Uterine smooth muscle cell (primary cell): Measurements from ENCODE around the gene TMEM120B. TPM values are rescaled to one million over a fixed set of nuclear protein-coding genes. Genes with fewer than 3 reads are reported as not detected.

Source experiments
- total RNA-seq: library from RNA; depleted of rRNA; stranded (reverse); fragments of >200 nt; gene quantifications from 2 replicates; pipeline ENCODE4 v1.2.3, GENCODE V29; 2014

Gene TMEM120B
- 15.7 and 16.7 TPM in 2 replicates for total RNA-seq

DNA sequence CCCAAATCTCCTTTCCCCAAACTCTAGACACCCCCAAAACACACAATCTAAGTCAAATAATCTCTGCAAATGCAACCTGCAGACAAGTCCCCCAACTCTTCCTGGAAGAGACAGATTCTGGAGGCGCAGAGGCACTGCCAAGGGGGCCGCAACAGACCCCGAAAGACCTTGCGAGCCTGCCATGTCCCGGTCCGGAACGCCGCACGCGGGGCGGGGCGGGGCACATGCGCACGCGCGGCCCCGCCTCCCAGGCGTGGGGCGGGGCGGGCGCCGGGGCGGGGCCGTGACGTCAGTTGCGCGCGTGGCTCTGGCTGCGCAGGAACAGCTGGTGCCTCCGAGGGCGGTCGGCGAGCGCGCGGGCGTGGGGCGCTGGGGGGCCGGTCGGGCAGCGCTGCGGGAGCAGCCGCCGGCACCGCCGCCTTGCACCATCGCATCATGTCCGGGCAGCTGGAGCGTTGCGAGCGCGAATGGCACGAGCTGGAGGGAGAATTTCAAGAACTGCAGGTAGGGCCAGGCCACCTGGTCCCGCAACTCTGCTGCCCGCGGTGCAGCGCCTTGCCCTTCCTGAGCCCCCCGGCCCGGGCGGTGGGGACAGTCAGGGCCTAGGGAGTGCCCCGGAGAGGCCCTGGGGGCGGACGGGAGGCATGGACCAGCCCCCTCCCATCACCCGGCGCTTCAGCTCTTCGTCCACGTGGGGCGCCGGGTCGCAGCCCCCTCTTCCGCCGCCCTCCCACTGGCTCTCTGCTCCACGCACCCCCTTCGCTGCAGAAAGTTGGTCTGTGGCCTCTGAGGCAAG lies at the start of gene TMEM120B:
TMEM120B (plus strand) TSS at position 292 of the 796 bp plus-strand sequence; CDS start at position 436, 144 bp downstream.

DNA sequence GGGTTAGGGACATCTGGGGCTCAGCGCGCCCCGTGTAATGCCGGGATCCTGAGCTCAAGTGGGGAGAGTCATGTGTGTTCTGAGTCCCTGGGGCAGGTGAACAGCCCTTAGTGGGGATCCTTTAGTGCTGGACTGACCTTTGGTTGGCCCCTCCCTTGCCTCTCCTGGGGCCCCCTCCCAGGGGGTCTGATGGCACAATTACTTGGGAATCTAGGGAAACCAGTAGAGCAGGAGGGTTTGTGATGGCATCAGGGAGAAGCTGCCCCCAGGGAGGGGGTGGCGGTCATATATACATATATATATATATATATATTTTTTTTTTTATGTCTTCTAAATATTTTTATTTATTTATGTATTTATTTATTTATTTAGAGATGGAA lies 43.0 kb upstream of the TMEM120B start, which contains the start of gene MORN3:
MORN3 (minus strand) TSS at position 134 of the 380 bp plus-strand sequence. CDS start 171 bp downstream, outside the sequence.

GRCh38 chr12:121793440-121793837 lies 80.9 kb downstream of the TMEM120B start, which contains the start of gene RHOF:
Gene RHOF (minus strand): TSS chr12:121793688. CDS start chr12:121793633, 55 bp downstream.

GRCh38 chr12:121803861-121804416 lies 91.4 kb downstream of the TMEM120B start, which contains the start of gene SETD1B:
Gene SETD1B (plus strand): TSS chr12:121804009. CDS start chr12:121804738, 729 bp downstream.

Other genes starting within 250 kb of the TMEM120B start
- 29.2 and 47.9 TPM in 2 replicates for gene KDM2B, start 131.7 kb upstream of the TMEM120B start, total RNA-seq
- gene ORAI1, start 86.2 kb upstream of the TMEM120B start, total RNA-seq = 8.5 and 10.1 TPM in 2 replicates
- 0.55 and 0.62 TPM in 2 replicates for gene MORN3, start 43.1 kb upstream of the TMEM120B start, total RNA-seq
- 6.6 and 10.8 TPM in 2 replicates for gene RHOF, start 80.9 kb downstream of the TMEM120B start, total RNA-seq
- gene SETD1B, start 91.3 kb downstream of the TMEM120B start, total RNA-seq = 4.0 and 4.1 TPM in 2 replicates
- gene HPD, start 146.1 kb downstream of the TMEM120B start, total RNA-seq = 0.12 TPM in 1 of 2 replicates, not detected in the other
- 86.6 and 173 TPM in 2 replicates for gene PSMD9, start 176.0 kb downstream of the TMEM120B start, total RNA-seq
- gene CFAP251, start 205.8 kb downstream of the TMEM120B start, total RNA-seq = 2.3 and 5.0 TPM in 2 replicates